Calu3 (cell line): ENCODE data around the gene DLGAP1. TPM values are rescaled to one million over a fixed set of nuclear protein-coding genes. Genes with fewer than 3 reads are reported as not detected.
"Not testable (repeated sequence)": the region's sequence is repeated elsewhere in the genome, so short reads cannot be mapped to it uniquely, and the experiment has no call there.

Experiments
- BruUV-seq: library from RNA; stranded (reverse); fragments of 400-500 nt; replicated peaks from 2 replicates; lab custom pipeline; 2021; lab: Mats Ljungman, UMichigan
- CTCF ChIA-PET: fragments of 300-600 bp; sonication (Branson Sonifier 250); formaldehyde crosslinking; loops from one replicate; lab custom pipeline; 2022; ENCODE audit warnings: antibody characterized with exemption; lab: Charles Lee
- DNase-seq: peaks from one replicate; pipeline ENCODE4 v3.0.0; 2022
- H3K27ac Mint-ChIP-seq: one replicate; pipeline ENCODE4 v1.8.0; 2022; ENCODE audit warnings: mixed read lengths; ENCODE audit not compliant: unreplicated experiment
- H3K27me3 Mint-ChIP-seq: one replicate; pipeline ENCODE4 v1.8.0; 2022; ENCODE audit warnings: mixed read lengths; ENCODE audit not compliant: unreplicated experiment
- H3K36me3 Mint-ChIP-seq: one replicate; pipeline ENCODE4 v1.8.0; 2022; ENCODE audit warnings: mild to moderate bottlenecking, moderate library complexity, mixed read lengths; ENCODE audit not compliant: insufficient read depth, unreplicated experiment
- H3K4me1 Mint-ChIP-seq: one replicate; pipeline ENCODE4 v1.8.0; 2022; ENCODE audit warnings: mild to moderate bottlenecking, low read depth, mixed read lengths; ENCODE audit not compliant: unreplicated experiment
- H3K4me3 Mint-ChIP-seq: one replicate; pipeline ENCODE4 v1.8.0; 2022; ENCODE audit warnings: mild to moderate bottlenecking, low read depth, moderate library complexity, mixed read lengths; ENCODE audit not compliant: unreplicated experiment
- H3K9me3 Mint-ChIP-seq: one replicate; pipeline ENCODE4 v1.8.0; 2022; ENCODE audit warnings: low read depth, mixed read lengths; ENCODE audit not compliant: unreplicated experiment
- CTCF ChIP-seq: fragments of 200-600 bp; IDR thresholded peaks from one replicate; pipeline ENCODE4 v1.8.0; 2022; ENCODE audit warnings: antibody characterized with exemption; ENCODE audit not compliant: unreplicated experiment
- intact Hi-C: fragments of 100-400 bp; cut with micrococcal nuclease; formaldehyde crosslinking; loops from one replicate; pipeline ENCODE4 v1.10.0; 2022; ENCODE audit not compliant: unreplicated experiment
- total RNA-seq: library from RNA; stranded (reverse); gene quantifications from 2 replicates; pipeline ENCODE4 v1.2.3, GENCODE V29; 2022

Gene DLGAP1
- total RNA-seq, 1 experiment from 2014 or later = 9.0 TPM

- TF ChIP-seq CTCF = no peak
- H3K4me1 Mint-ChIP-seq = peaks cover 22% of the 10 kb centered on the region
- CTCF ChIA-PET = no interaction called here
Observed at GRCh38 chr18:4040391-4041092, 414.6 kb downstream of the DLGAP1 start.

GRCh38 chr18:4035521-4035920 lies 419.6 kb downstream of the DLGAP1 start:
- intact Hi-C loops = no loop called here
- no peak for TF ChIP-seq CTCF
- no peak overlapping the region for H3K27ac Mint-ChIP-seq
- no peaks in the 10 kb centered on the region for H3K27me3 Mint-ChIP-seq
- H3K4me1 Mint-ChIP-seq = peaks cover 22% of the 10 kb centered on the region
- H3K9me3 Mint-ChIP-seq = no peaks in the 10 kb centered on the region
- H3K36me3 Mint-ChIP-seq = no peaks in the 10 kb centered on the region
- no peak for DNase-seq
- H3K4me3 Mint-ChIP-seq = no peak overlapping the region
- BruUV-seq = no TSS peak
- CTCF ChIA-PET = no interaction called here

More at GRCh38 chr18:4040391-4041092, 414.6 kb downstream of the DLGAP1 start:
- Mint-ChIP-seq H3K27me3 (no peaks in the 10 kb centered on the region), H3K4me3 (no peak overlapping the region), H3K27ac (no peak overlapping the region), H3K36me3 (no peaks in the 10 kb centered on the region), H3K9me3 (no peaks in the 10 kb centered on the region)
- intact Hi-C loops = no loop called here
- BruUV-seq = no TSS peak
- DNase-seq = no peak

- H3K27me3 Mint-ChIP-seq, H3K27ac Mint-ChIP-seq, H3K36me3 Mint-ChIP-seq, intact Hi-C loops, H3K9me3 Mint-ChIP-seq, DNase-seq, CTCF ChIA-PET, BruUV-seq, H3K4me3 Mint-ChIP-seq: not testable (repeated sequence)
- H3K4me1 Mint-ChIP-seq = peaks cover 17% of the 10 kb centered on the region
Observed at GRCh38 chr18:4034815-4035214, 420.3 kb downstream of the DLGAP1 start.

- Mint-ChIP-seq H3K36me3 (no peaks in the 10 kb centered on the region), H3K9me3 (peaks cover under 1% of the 10 kb centered on the region), H3K27ac (no peak overlapping the region), H3K4me1 (peaks cover 7% of the 10 kb centered on the region), H3K27me3 (no peaks in the 10 kb centered on the region), H3K4me3 (no peak overlapping the region)
- no peak for DNase-seq
- intact Hi-C loops = no loop called here
- BruUV-seq = no TSS peak
- TF ChIP-seq CTCF = no peak
- CTCF ChIA-PET = no interaction called here
Observed at GRCh38 chr18:4026542-4026941, 428.6 kb downstream of the DLGAP1 start.

- no peak for TF ChIP-seq CTCF
- intact Hi-C loops = no loop called here
- peaks cover 4% of the 10 kb centered on the region for H3K9me3 Mint-ChIP-seq
- H3K4me3 Mint-ChIP-seq = no peak overlapping the region
- CTCF ChIA-PET = no interaction called here
- H3K27me3 Mint-ChIP-seq = no peaks in the 10 kb centered on the region
- peaks cover 13% of the 10 kb centered on the region for H3K4me1 Mint-ChIP-seq
- no TSS peak for BruUV-seq
- no peak for DNase-seq
- no peaks in the 10 kb centered on the region for H3K36me3 Mint-ChIP-seq
- no peak overlapping the region for H3K27ac Mint-ChIP-seq
Observed at GRCh38 chr18:4024702-4025101, 430.4 kb downstream of the DLGAP1 start.

GRCh38 chr18:4022749-4023148 lies 432.4 kb downstream of the DLGAP1 start:
- DNase-seq, CTCF ChIA-PET, H3K27ac Mint-ChIP-seq, BruUV-seq, H3K27me3 Mint-ChIP-seq, intact Hi-C loops, H3K36me3 Mint-ChIP-seq, H3K9me3 Mint-ChIP-seq, H3K4me3 Mint-ChIP-seq: not testable (repeated sequence)
- peaks cover 16% of the 10 kb centered on the region for H3K4me1 Mint-ChIP-seq
